ENCODE data around the gene GON7.
A peak's percentile ranks its signal among the peaks of the same experiment; 100 is the strongest.

The GON7 gene

DNA sequence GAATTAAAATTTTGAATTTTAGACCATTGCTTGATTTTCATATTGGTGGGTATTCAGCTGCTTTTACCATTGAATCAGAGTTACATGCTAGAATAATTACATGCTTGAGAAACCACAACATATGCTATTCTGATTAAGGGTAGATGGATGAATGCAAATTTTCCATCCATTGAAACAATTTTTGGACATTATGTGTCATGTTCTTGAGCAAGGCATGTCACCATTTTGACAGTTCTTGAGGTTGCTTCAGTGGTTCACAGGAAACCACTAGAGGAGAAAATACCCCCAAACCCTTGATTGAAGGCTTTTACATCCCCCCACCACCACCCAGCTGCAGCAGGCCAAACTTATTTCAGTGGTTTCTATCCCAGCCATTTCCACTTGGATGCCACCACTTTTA, 13.6 kb upstream of the GON7 start:
- H3K9ac ChIP-seq (ENCODE audit: insufficient read length, low read depth) = no peak overlapping the region
- no peaks in the 10 kb centered on the region for H3K27me3 ChIP-seq (ENCODE audit: insufficient read depth, insufficient read length)
- no peak overlapping the region for H3K4me3 ChIP-seq (ENCODE audit: insufficient read length, low read depth)

GRCh38 chr14:93219103-93219726, 12.3 kb upstream of the GON7 start:
- peak; percentile 35 for DNase-seq (ENCODE audit: low read depth, low spot score)
- Histone ChIP-seq H3K9ac (ENCODE audit: insufficient read length, low read depth) (no peak overlapping the region), H3K4me1 (ENCODE audit: insufficient read depth, insufficient read length) (no peaks in the 10 kb centered on the region), H3K36me3 (ENCODE audit: insufficient read depth, insufficient read length, low read length) (peaks cover 59% of the 10 kb centered on the region), H3K9me3 (ENCODE audit: insufficient read depth, low read length) (no peaks in the 10 kb centered on the region), H3K27me3 (ENCODE audit: insufficient read depth, insufficient read length) (no peaks in the 10 kb centered on the region), H3K4me3 (ENCODE audit: insufficient read length, low read depth) (no peak overlapping the region)
- TF ChIP-seq ZNF274 (IDR thresholded peaks at IDR 0.05; ENCODE audit: low read depth, low read length) = no peak
- no peak for TF ChIP-seq SUZ12 (IDR thresholded peaks at IDR 0.05; ENCODE audit: extremely low read depth, insufficient read depth, insufficient read length)
- TF ChIP-seq YY1 (IDR thresholded peaks at IDR 0.05; ENCODE audit: insufficient read depth, insufficient read length) = no peak

More for the DNA sequence above, 13.6 kb upstream of the GON7 start:
- TF ChIP-seq YY1 (IDR thresholded peaks at IDR 0.05; ENCODE audit: insufficient read depth, insufficient read length) = no peak
- no peak for TF ChIP-seq ZNF274 (IDR thresholded peaks at IDR 0.05; ENCODE audit: low read depth, low read length)
- TF ChIP-seq SUZ12 (IDR thresholded peaks at IDR 0.05; ENCODE audit: extremely low read depth, insufficient read depth, insufficient read length) = no peak
- H3K36me3 ChIP-seq (ENCODE audit: insufficient read depth, insufficient read length, low read length) = peaks cover 54% of the 10 kb centered on the region
- no peaks in the 10 kb centered on the region for H3K9me3 ChIP-seq (ENCODE audit: insufficient read depth, low read length)
- DNase-seq (ENCODE audit: low read depth, low spot score) = no peak
- no peaks in the 10 kb centered on the region for H3K4me1 ChIP-seq (ENCODE audit: insufficient read depth, insufficient read length)

DNA sequence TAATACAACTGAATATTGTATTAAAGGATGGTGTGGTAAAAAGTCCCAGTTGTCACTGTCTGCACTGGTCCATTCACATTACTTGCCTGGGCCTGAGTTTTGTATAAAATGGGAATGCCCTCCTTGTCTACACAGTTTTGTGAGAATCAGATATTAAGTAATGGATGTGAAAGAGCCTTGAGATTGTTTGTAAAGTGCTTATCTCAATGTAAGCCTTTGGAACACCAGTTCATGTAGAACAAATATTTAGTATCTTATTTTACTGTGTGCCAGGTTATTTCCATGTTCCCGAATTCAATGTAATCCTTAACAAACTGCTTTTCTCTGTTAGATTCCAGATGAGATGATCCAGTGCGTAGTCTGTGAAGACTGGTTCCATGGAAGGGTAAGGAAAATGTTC, 7.7 kb upstream of the GON7 start:
- H3K4me3 ChIP-seq (ENCODE audit: insufficient read length, low read depth) = no peak overlapping the region
- no peak overlapping the region for H3K9ac ChIP-seq (ENCODE audit: insufficient read length, low read depth)
- no peak for TF ChIP-seq SUZ12 (IDR thresholded peaks at IDR 0.05; ENCODE audit: extremely low read depth, insufficient read depth, insufficient read length)
- TF ChIP-seq YY1 (IDR thresholded peaks at IDR 0.05; ENCODE audit: insufficient read depth, insufficient read length) = no peak
- no peak for TF ChIP-seq ZNF274 (IDR thresholded peaks at IDR 0.05; ENCODE audit: low read depth, low read length)
- peaks cover 41% of the 10 kb centered on the region for H3K36me3 ChIP-seq (ENCODE audit: insufficient read depth, insufficient read length, low read length)
- H3K27me3 ChIP-seq (ENCODE audit: insufficient read depth, insufficient read length) = no peaks in the 10 kb centered on the region
- H3K4me1 ChIP-seq (ENCODE audit: insufficient read depth, insufficient read length) = no peaks in the 10 kb centered on the region
- no peaks in the 10 kb centered on the region for H3K9me3 ChIP-seq (ENCODE audit: insufficient read depth, low read length)
- no peak for DNase-seq (ENCODE audit: low read depth, low spot score)

DNA sequence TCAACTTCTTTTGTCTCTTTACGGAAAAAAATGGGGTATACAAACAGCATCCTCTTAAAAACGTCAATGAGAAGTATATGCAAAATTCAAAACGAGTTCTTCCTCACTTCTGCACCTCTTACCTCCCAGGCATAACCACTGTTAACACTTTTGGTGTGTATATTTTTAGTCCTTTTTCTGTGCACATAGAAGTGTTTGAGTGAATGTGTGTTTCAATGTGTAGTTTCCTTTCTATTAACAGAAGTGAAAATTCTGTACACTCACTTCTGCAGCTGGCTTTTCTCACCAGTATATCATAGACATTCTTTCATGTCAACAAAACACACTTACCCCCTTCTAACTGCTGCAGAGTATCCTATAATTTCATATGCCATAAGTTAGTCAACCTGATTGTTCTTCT, 5.6 kb upstream of the GON7 start:
- no peaks in the 10 kb centered on the region for H3K27me3 ChIP-seq (ENCODE audit: insufficient read depth, insufficient read length)
- H3K9me3 ChIP-seq (ENCODE audit: insufficient read depth, low read length) = no peaks in the 10 kb centered on the region
- H3K9ac ChIP-seq (ENCODE audit: insufficient read length, low read depth) = no peak overlapping the region
- H3K4me3 ChIP-seq (ENCODE audit: insufficient read length, low read depth) = no peak overlapping the region
- DNase-seq (ENCODE audit: low read depth, low spot score) = no peak
- peaks cover 38% of the 10 kb centered on the region for H3K36me3 ChIP-seq (ENCODE audit: insufficient read depth, insufficient read length, low read length)
- no peak for TF ChIP-seq SUZ12 (IDR thresholded peaks at IDR 0.05; ENCODE audit: extremely low read depth, insufficient read depth, insufficient read length)
- TF ChIP-seq ZNF274 (IDR thresholded peaks at IDR 0.05; ENCODE audit: low read depth, low read length) = no peak
- TF ChIP-seq YY1 (IDR thresholded peaks at IDR 0.05; ENCODE audit: insufficient read depth, insufficient read length) = no peak
- H3K4me1 ChIP-seq (ENCODE audit: insufficient read depth, insufficient read length) = no peaks in the 10 kb centered on the region

- Histone ChIP-seq H3K4me1 (ENCODE audit: insufficient read depth, insufficient read length) (no peaks in the 10 kb centered on the region), H3K9me3 (ENCODE audit: insufficient read depth, low read length) (no peaks in the 10 kb centered on the region), H3K27me3 (ENCODE audit: insufficient read depth, insufficient read length) (no peaks in the 10 kb centered on the region), H3K36me3 (ENCODE audit: insufficient read depth, insufficient read length, low read length) (peaks cover 18% of the 10 kb centered on the region), H3K9ac (ENCODE audit: insufficient read length, low read depth) (peak overlapping the region; percentile 87), H3K4me3 (ENCODE audit: insufficient read length, low read depth) (peak overlapping the region; percentile 69)
- TF ChIP-seq YY1 (IDR thresholded peaks at IDR 0.05; ENCODE audit: insufficient read depth, insufficient read length) (no peak), SUZ12 (IDR thresholded peaks at IDR 0.05; ENCODE audit: extremely low read depth, insufficient read depth, insufficient read length) (no peak), ZNF274 (IDR thresholded peaks at IDR 0.05; ENCODE audit: low read depth, low read length) (no peak)
- DNase-seq (ENCODE audit: low read depth, low spot score) = peak; percentile 18
Measured at GRCh38 chr14:93207468-93208308, 823 bp upstream of the GON7 start.

DNA sequence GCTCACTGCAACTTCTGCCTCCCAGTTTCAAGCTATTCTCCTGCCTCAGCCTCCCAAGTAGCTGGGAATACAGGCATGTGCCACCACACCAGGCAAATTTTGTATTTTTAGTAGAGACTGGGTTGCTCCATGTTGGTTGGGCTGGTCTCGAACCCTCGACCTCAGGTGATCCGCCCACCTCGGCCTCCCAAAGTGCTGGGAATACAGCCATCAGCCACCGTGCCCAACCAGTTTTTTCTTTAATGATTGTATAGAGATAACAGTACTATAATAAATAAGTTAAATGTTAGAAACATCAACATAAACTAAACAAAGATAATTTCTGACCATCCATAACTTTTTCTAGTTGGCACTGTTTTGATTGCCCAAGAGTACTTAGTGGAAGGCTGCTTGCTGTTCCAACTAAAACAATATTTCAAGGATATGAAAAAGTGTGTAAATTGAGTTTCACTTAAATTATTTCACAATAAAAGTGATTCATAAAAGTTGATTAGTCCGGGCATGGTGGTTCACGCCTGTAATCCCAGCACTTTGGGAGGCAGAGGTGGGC, 5.6 kb downstream of the GON7 start:
- no peaks in the 10 kb centered on the region for H3K9me3 ChIP-seq (ENCODE audit: insufficient read depth, low read length)
- no peak overlapping the region for H3K9ac ChIP-seq (ENCODE audit: insufficient read length, low read depth)
- H3K4me1 ChIP-seq (ENCODE audit: insufficient read depth, insufficient read length) = no peaks in the 10 kb centered on the region
- no peak overlapping the region for H3K4me3 ChIP-seq (ENCODE audit: insufficient read length, low read depth)
- no peak for DNase-seq (ENCODE audit: low read depth, low spot score)
- no peak for TF ChIP-seq YY1 (IDR thresholded peaks at IDR 0.05; ENCODE audit: insufficient read depth, insufficient read length)
- no peak for TF ChIP-seq ZNF274 (IDR thresholded peaks at IDR 0.05; ENCODE audit: low read depth, low read length)
- TF ChIP-seq SUZ12 (IDR thresholded peaks at IDR 0.05; ENCODE audit: extremely low read depth, insufficient read depth, insufficient read length) = no peak
- H3K36me3 ChIP-seq (ENCODE audit: insufficient read depth, insufficient read length, low read length) = peaks cover 11% of the 10 kb centered on the region
- no peaks in the 10 kb centered on the region for H3K27me3 ChIP-seq (ENCODE audit: insufficient read depth, insufficient read length)

- peaks cover 11% of the 10 kb centered on the region for H3K36me3 ChIP-seq (ENCODE audit: insufficient read depth, insufficient read length, low read length)
- no peaks in the 10 kb centered on the region for H3K27me3 ChIP-seq (ENCODE audit: insufficient read depth, insufficient read length)
- no peak for TF ChIP-seq ZNF274 (IDR thresholded peaks at IDR 0.05; ENCODE audit: low read depth, low read length)
- TF ChIP-seq SUZ12 (IDR thresholded peaks at IDR 0.05; ENCODE audit: extremely low read depth, insufficient read depth, insufficient read length) = no peak
- no peak for TF ChIP-seq YY1 (IDR thresholded peaks at IDR 0.05; ENCODE audit: insufficient read depth, insufficient read length)
- no peaks in the 10 kb centered on the region for H3K9me3 ChIP-seq (ENCODE audit: insufficient read depth, low read length)
- no peak overlapping the region for H3K9ac ChIP-seq (ENCODE audit: insufficient read length, low read depth)
- H3K4me3 ChIP-seq (ENCODE audit: insufficient read length, low read depth) = no peak overlapping the region
- no peak for DNase-seq (ENCODE audit: low read depth, low spot score)
- no peaks in the 10 kb centered on the region for H3K4me1 ChIP-seq (ENCODE audit: insufficient read depth, insufficient read length)
Measured at GRCh38 chr14:93200553-93200952, 6.3 kb downstream of the GON7 start.
